ENCODE measurements around the gene FOXRED2.

The FOXRED2 gene

DNA sequence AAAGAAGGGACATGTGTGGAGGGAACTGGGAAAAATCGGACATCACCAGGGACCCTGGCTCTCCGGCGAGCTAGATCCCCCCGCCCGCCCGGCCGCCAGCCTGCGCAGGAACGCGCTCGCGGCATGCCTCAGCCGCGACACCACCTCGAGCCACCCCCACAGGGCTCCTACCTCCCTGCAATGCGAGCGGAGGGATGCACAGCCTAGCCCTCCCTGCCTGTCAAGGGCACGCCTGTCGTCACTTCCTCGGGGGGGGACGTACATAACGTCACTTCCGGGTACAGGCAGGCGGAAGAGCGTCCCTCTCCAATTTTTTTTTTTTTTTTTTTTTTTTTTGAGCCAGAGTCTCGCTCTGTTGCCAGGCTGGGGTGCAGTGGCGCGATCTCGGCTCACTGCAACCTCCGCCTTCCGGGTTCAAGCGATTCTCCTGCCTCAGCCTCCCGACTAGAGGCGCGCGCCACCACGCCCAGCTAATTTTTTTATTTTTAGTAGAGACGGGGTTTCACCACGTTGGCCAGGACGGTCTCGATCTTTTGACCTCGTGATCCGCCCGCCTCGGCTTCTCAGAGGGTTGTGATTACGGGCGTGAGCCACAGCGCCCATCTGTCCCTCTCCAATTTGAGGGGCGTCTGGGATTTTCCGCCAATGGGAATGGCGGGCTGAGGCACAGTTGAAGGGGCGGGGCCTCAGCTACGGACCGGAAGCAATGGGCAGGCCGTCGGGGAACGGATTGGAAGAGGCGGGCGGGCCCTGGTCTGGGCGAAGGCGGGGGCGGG lies 25.3 kb downstream of the FOXRED2 start, which contains the start of gene TXN2:
Gene TXN2 (minus strand): TSS at position 248 of the 776 bp plus-strand sequence. CDS start 803 bp downstream, outside the sequence.
- Histone ChIP-seq H3K4me2 (ENCODE audit: low read length) (peak within 1 kb of the TSS; percentile 80), H3K4me1 (ENCODE audit: control insufficient read depth, insufficient read depth, low read length) (peaks cover 9% of the 10 kb centered on the region), H3K4me3 (ENCODE audit: low read length) (peak within 1 kb of the TSS; percentile 75), H3K9ac (ENCODE audit: low read depth, low read length) (peak within 1 kb of the TSS; percentile 83), H3K9me3 (replicated peaks; ENCODE audit: low read length) (no peaks in the 10 kb centered on the region), H3K27me3 (ENCODE audit: control insufficient read depth, insufficient read depth, low read length) (no peaks in the 10 kb centered on the region), H3K36me3 (ENCODE audit: insufficient read depth, low read length) (peaks cover 12% of the 10 kb centered on the region)

DNA sequence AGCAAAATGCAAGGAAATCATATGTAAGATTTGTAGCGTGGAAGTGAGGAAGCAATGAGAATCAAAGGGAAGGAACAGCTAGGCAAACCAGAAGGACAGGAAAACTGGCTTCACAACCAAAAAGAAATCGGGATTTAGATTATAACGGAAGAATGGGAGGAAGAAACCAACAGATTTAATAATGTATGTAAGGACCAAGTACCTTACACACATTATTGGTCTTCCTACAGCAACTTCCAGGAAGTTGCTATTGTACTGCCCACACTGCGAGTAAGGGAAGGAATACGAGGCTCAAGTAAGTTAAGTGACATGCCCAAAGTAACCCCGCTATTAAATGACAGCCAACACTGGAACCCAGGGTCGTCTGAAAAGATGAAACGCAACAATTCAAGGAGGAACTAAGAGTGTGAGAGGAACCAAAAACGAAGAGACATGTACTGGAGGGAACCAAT lies 25.9 kb downstream of the FOXRED2 start:
- H3K4me1 ChIP-seq (ENCODE audit: control insufficient read depth, insufficient read depth, low read length) = peaks cover 9% of the 10 kb centered on the region
- peak overlapping the region; percentile 83 for H3K9ac ChIP-seq (ENCODE audit: low read depth, low read length)
- H3K36me3 ChIP-seq (ENCODE audit: insufficient read depth, low read length) = peaks cover 16% of the 10 kb centered on the region
- H3K27me3 ChIP-seq (ENCODE audit: control insufficient read depth, insufficient read depth, low read length) = no peaks in the 10 kb centered on the region
- H3K4me2 ChIP-seq (ENCODE audit: low read length) = peak overlapping the region; percentile 80
- peak overlapping the region; percentile 75 for H3K4me3 ChIP-seq (ENCODE audit: low read length)
- no peaks in the 10 kb centered on the region for H3K9me3 ChIP-seq (replicated peaks; ENCODE audit: low read length)

DNA sequence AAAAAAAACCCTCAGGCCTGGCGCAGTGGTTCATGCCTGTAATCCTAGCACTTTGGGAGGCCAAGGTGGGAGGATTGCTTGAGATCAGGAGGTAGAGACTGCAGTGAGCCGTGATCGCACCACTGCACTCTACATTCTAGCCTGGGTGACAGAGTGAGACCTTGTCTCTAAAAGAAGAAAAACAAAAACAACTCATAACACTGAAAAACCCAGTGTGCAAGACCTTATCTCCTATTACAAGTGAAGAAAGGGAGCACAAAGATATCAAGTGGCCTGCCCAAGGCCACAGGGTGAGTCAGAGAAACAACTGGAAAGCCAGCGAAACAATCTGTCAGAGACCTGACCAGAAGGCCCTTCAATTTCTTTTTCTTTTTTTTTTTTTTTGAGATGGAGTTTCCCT lies 27.9 kb downstream of the FOXRED2 start:
- H3K4me3 ChIP-seq (ENCODE audit: low read length) = no peak overlapping the region
- no peaks in the 10 kb centered on the region for H3K27me3 ChIP-seq (ENCODE audit: control insufficient read depth, insufficient read depth, low read length)
- no peaks in the 10 kb centered on the region for H3K9me3 ChIP-seq (replicated peaks; ENCODE audit: low read length)
- peaks cover 9% of the 10 kb centered on the region for H3K4me1 ChIP-seq (ENCODE audit: control insufficient read depth, insufficient read depth, low read length)
- peaks cover 27% of the 10 kb centered on the region for H3K36me3 ChIP-seq (ENCODE audit: insufficient read depth, low read length)
- H3K9ac ChIP-seq (ENCODE audit: low read depth, low read length) = no peak overlapping the region
- no peak overlapping the region for H3K4me2 ChIP-seq (ENCODE audit: low read length)

DNA sequence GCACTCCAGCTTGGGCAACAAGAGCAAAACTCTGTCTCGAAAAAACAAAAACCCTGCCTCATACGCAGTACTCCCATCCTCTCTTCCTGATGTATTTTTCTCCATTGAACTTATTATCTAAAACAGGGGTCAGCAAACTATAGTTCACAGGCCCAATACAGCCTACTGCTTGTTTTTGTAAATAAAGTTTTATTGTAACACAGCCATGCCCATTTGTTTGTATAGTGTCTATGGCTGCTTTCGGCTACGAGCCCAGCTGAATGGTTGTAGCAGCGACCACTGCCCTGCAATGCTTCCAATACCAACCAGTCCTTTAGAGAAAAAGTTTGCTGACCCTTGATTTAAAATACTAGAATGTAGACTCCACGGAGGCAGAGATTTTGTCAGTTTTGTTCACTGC lies 31.5 kb downstream of the FOXRED2 start:
- no peak overlapping the region for H3K4me3 ChIP-seq (ENCODE audit: low read length)
- no peak overlapping the region for H3K4me2 ChIP-seq (ENCODE audit: low read length)
- H3K9me3 ChIP-seq (replicated peaks; ENCODE audit: low read length) = no peaks in the 10 kb centered on the region
- H3K27me3 ChIP-seq (ENCODE audit: control insufficient read depth, insufficient read depth, low read length) = no peaks in the 10 kb centered on the region
- peaks cover 28% of the 10 kb centered on the region for H3K4me1 ChIP-seq (ENCODE audit: control insufficient read depth, insufficient read depth, low read length)
- no peak overlapping the region for H3K9ac ChIP-seq (ENCODE audit: low read depth, low read length)
- H3K36me3 ChIP-seq (ENCODE audit: insufficient read depth, low read length) = peaks cover 44% of the 10 kb centered on the region

DNA sequence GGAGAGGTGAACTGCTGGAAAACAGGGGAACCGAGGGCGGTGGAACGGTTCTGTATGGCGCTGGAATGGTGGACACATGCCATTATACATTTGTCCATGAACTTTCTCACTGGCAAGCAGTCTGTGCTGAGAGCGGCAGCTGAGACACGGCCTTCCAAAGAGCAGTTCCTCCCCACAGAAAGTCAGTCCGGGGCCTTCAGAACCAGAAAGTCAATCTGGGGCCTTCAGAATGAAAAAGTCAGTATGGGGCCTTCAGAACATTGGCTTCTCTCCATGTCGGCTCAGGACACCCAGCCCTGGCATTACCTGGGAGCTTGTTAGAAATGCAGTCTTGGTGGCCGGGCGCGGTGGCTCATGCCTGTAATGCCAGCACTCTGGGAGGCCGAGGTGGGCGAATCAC lies 34.2 kb downstream of the FOXRED2 start:
- Histone ChIP-seq H3K27me3 (ENCODE audit: control insufficient read depth, insufficient read depth, low read length) (no peaks in the 10 kb centered on the region), H3K9me3 (replicated peaks; ENCODE audit: low read length) (no peaks in the 10 kb centered on the region), H3K4me2 (ENCODE audit: low read length) (no peak overlapping the region), H3K36me3 (ENCODE audit: insufficient read depth, low read length) (peaks cover 40% of the 10 kb centered on the region), H3K4me1 (ENCODE audit: control insufficient read depth, insufficient read depth, low read length) (peaks cover 46% of the 10 kb centered on the region), H3K4me3 (ENCODE audit: low read length) (no peak overlapping the region), H3K9ac (ENCODE audit: low read depth, low read length) (peak overlapping the region; percentile 38)

DNA sequence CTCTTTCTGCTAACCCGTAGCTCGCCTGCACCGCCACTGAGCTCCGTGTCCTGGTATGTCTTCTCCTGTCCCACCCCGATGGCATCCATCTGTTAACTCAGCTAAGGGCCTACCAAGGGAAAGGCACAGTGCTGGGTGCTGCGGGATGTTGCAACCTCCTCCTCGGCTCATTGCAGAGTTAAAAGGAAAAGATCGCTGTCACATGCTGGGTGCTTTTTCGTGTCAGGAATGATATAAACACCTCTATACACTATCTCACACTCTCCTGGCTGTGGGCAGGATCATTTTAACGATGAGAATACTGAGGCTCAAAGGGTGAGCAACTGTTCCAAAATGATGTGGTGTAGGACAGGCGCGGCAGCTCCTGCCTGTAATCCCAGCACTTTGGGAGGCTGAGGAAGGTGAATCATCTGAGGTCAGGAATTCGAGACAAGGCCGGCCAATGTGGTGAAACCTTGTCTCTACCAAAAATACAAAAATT lies 35.5 kb downstream of the FOXRED2 start:
- Histone ChIP-seq H3K27me3 (ENCODE audit: control insufficient read depth, insufficient read depth, low read length) (no peaks in the 10 kb centered on the region), H3K36me3 (ENCODE audit: insufficient read depth, low read length) (peaks cover 30% of the 10 kb centered on the region), H3K4me3 (ENCODE audit: low read length) (no peak overlapping the region), H3K9me3 (replicated peaks; ENCODE audit: low read length) (no peaks in the 10 kb centered on the region), H3K4me2 (ENCODE audit: low read length) (peak overlapping the region; percentile 4), H3K9ac (ENCODE audit: low read depth, low read length) (peak overlapping the region; percentile 47), H3K4me1 (ENCODE audit: control insufficient read depth, insufficient read depth, low read length) (peaks cover 59% of the 10 kb centered on the region)

DNA sequence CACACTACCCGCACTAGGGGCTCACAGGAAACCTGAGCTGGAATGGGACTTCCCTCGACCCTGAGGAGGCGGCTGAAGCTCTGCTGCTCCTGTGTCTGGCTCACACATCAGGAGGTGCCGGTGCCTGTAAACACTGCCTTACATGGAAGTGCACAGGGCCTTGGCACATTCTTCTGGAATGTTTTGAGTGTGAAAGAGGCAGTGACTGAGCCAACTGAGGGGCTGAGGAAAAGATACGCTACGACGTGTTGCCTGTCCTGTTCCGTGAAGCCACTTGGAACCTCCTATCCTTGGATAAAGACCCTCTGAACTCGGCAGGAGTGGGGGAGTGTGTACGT lies 35.9 kb downstream of the FOXRED2 start:
- peaks cover 28% of the 10 kb centered on the region for H3K36me3 ChIP-seq (ENCODE audit: insufficient read depth, low read length)
- no peaks in the 10 kb centered on the region for H3K27me3 ChIP-seq (ENCODE audit: control insufficient read depth, insufficient read depth, low read length)
- peak overlapping the region; percentile 4 for H3K4me2 ChIP-seq (ENCODE audit: low read length)
- H3K9me3 ChIP-seq (replicated peaks; ENCODE audit: low read length) = no peaks in the 10 kb centered on the region
- H3K4me3 ChIP-seq (ENCODE audit: low read length) = no peak overlapping the region
- peaks cover 63% of the 10 kb centered on the region for H3K4me1 ChIP-seq (ENCODE audit: control insufficient read depth, insufficient read depth, low read length)
- H3K9ac ChIP-seq (ENCODE audit: low read depth, low read length) = peak overlapping the region; percentile 47

DNA sequence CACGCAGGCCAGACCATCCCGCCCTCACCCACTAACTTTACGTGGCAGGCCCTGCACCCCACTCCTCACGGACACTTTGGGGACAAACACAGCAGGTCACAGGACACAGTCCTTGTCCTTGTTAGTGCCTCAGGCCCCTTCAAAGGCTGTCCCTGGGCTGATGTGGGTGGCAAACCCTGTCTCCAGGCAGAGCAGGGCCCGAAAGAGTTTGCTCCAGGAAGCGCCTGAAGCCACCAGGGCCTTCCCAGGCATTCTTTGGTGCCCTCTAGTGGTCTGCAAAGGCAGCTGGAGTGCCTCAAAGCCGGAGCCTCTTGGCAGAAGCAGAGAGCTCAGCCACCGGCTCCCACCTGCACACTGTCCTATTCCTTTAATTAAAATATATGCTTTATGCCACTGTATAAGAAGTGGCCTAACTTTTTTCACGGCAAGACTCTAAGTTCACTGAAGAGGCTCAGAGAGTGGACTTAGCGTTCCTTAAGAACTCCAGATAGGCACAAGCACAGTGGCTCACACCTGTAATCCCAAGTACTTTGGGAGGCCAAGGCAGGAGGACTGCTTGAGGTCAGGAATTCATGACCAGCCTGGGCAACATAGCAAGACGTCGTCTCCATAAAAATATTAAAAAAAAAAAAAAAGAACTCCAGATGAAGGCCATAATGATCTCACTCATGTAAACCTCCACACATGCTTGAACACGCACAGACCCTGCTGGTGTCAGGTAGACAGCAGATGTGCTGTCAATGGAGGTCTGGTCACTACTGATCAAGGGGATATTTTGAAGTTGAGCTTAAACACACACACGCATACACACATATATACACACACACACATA lies 36.5 kb downstream of the FOXRED2 start:
- no peaks in the 10 kb centered on the region for H3K9me3 ChIP-seq (replicated peaks; ENCODE audit: low read length)
- peak overlapping the region; percentile 47 for H3K9ac ChIP-seq (ENCODE audit: low read depth, low read length)
- peaks cover 69% of the 10 kb centered on the region for H3K4me1 ChIP-seq (ENCODE audit: control insufficient read depth, insufficient read depth, low read length)
- H3K4me3 ChIP-seq (ENCODE audit: low read length) = no peak overlapping the region
- no peaks in the 10 kb centered on the region for H3K27me3 ChIP-seq (ENCODE audit: control insufficient read depth, insufficient read depth, low read length)
- H3K36me3 ChIP-seq (ENCODE audit: insufficient read depth, low read length) = peaks cover 23% of the 10 kb centered on the region
- no peak overlapping the region for H3K4me2 ChIP-seq (ENCODE audit: low read length)

DNA sequence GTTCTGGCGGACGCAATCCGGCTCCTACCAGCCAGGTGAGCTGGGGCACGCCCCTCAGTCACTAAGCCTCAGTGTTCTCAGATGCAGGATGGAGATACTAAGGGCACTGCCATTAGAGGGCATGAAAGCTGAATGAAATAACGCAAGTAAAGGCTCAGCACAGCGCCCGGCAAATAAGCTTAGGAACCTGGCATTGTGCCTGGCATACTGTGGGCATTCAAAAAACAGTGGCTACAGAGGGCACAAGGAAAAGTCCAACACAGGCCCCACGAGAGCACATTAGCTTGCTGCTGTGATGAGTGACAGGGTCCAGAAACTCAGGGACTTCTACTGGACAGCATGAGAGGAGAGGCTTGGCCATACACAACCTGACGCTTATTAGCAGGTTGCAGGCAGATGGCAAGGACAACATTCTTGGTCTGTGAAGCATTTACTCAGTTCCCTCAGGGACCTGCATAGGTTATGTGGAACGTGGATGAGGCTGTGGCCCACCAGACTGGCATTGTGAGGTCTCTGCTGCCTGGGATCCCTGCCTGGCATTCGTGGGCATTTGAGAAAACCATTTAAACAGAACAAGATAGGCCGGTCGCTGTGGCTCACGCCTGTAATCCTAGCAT lies 37.6 kb downstream of the FOXRED2 start:
- Histone ChIP-seq H3K4me1 (ENCODE audit: control insufficient read depth, insufficient read depth, low read length) (peaks cover 79% of the 10 kb centered on the region), H3K4me3 (ENCODE audit: low read length) (no peak overlapping the region), H3K4me2 (ENCODE audit: low read length) (no peak overlapping the region), H3K36me3 (ENCODE audit: insufficient read depth, low read length) (peaks cover 20% of the 10 kb centered on the region), H3K27me3 (ENCODE audit: control insufficient read depth, insufficient read depth, low read length) (no peaks in the 10 kb centered on the region), H3K9ac (ENCODE audit: low read depth, low read length) (no peak overlapping the region), H3K9me3 (replicated peaks; ENCODE audit: low read length) (no peaks in the 10 kb centered on the region)

DNA sequence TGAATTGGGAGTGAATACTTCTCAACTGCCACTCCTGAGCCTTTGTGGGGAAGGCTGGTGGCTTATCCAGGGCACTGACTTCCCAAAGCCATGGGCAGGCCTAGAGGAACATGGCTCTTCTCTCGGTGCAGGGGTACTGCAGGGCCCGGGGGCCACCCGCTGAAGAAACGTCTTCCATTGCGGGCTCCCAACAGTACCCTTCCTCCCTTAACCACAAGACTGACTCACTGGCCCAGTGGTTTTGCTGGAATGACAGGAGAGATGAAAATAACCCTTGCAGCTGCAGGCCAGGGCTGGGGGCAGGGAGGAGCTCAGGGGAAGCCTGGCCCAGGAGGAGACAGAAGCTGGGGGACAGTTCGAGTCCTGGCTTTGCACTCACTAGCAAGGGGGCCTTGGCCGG lies 38.9 kb downstream of the FOXRED2 start:
- Histone ChIP-seq H3K4me2 (ENCODE audit: low read length) (peak overlapping the region; percentile 82), H3K36me3 (ENCODE audit: insufficient read depth, low read length) (peaks cover 11% of the 10 kb centered on the region), H3K4me3 (ENCODE audit: low read length) (peak overlapping the region; percentile 58), H3K9me3 (replicated peaks; ENCODE audit: low read length) (no peaks in the 10 kb centered on the region), H3K4me1 (ENCODE audit: control insufficient read depth, insufficient read depth, low read length) (peaks cover 88% of the 10 kb centered on the region), H3K27me3 (ENCODE audit: control insufficient read depth, insufficient read depth, low read length) (no peaks in the 10 kb centered on the region), H3K9ac (ENCODE audit: low read depth, low read length) (peak overlapping the region; percentile 75)

Data from skeletal muscle satellite cell (primary cell).